ENCODE results near the gene ZNF398. TPM values are rescaled to one million over a fixed set of nuclear protein-coding genes. Genes with fewer than 3 reads are reported as not detected.

ZNF398 gene
- total RNA-seq, 1 donor from 2014 or later: 19.5 TPM

GRCh38 chr7:149229526-149229925 lies 82.3 kb downstream of the ZNF398 start:
- H3K36me3 Mint-ChIP-seq: peaks cover 8% of the 10 kb centered on the region
- no peaks in the 10 kb centered on the region for H3K9me3 Mint-ChIP-seq
- no peak for TF ChIP-seq CTCF (conservative IDR thresholded peaks at IDR 0.05)
- H3K4me1 Mint-ChIP-seq (ENCODE audit: unreplicated experiment): no peaks in the 10 kb centered on the region
- no peak overlapping the region for H3K4me3 Mint-ChIP-seq
- no peak for DNase-seq (ENCODE audit: extremely low spot score, unreplicated experiment)
- peak overlapping the region; percentile 12 for H3K27ac Mint-ChIP-seq
- H3K27me3 Mint-ChIP-seq: peaks cover 7% of the 10 kb centered on the region

GRCh38 chr7:149232362-149232761 lies 85.1 kb downstream of the ZNF398 start:
- H3K36me3 Mint-ChIP-seq: no peaks in the 10 kb centered on the region
- TF ChIP-seq CTCF (conservative IDR thresholded peaks at IDR 0.05): no peak
- H3K27me3 Mint-ChIP-seq: peaks cover 10% of the 10 kb centered on the region
- no peak for DNase-seq (ENCODE audit: extremely low spot score, unreplicated experiment)
- no peak overlapping the region for H3K4me3 Mint-ChIP-seq
- H3K9me3 Mint-ChIP-seq: no peaks in the 10 kb centered on the region
- no peaks in the 10 kb centered on the region for H3K4me1 Mint-ChIP-seq (ENCODE audit: unreplicated experiment)
- peak overlapping the region; percentile 71 for H3K27ac Mint-ChIP-seq

Other genes with a start within 250 kb of the ZNF398 start
- gene PDIA4, start 118.9 kb upstream of the ZNF398 start, total RNA-seq (ENCODE audit: low replicate concordance): 198 and 209 TPM in 2 replicates
- gene ZNF786, start 56.7 kb upstream of the ZNF398 start, total RNA-seq (ENCODE audit: low replicate concordance): 12.6 and 13.3 TPM in 2 replicates
- 4.5 and 7.0 TPM in 2 replicates for gene ZNF425, start 21.1 kb upstream of the ZNF398 start, total RNA-seq (ENCODE audit: low replicate concordance)
- gene ZNF282, start 48.1 kb downstream of the ZNF398 start, total RNA-seq (ENCODE audit: low replicate concordance): 34.3 and 35.4 TPM in 2 replicates
- 13.3 and 16.6 TPM in 2 replicates for gene ZNF212, start 92.2 kb downstream of the ZNF398 start, total RNA-seq (ENCODE audit: low replicate concordance)
- 12.5 and 19.7 TPM in 2 replicates for gene ZNF783, start 114.7 kb downstream of the ZNF398 start, total RNA-seq (ENCODE audit: low replicate concordance)

All from type B pancreatic cell (in vitro differentiated cells).